ENCODE measurements around the gene TNNT2. TPM values are rescaled to one million over a fixed set of nuclear protein-coding genes. Genes with fewer than 3 reads are reported as not detected.

Gene TNNT2
- total and polyA plus RNA-seq, 2 donors (not counting 1 experiment from before 2014, with no cell fraction given), result 1.4 TPM; not detected in 1

GRCh38 chr1:201346337-201346939, 31.0 kb downstream of the TNNT2 start:
- H3K36me3 ChIP-seq (ENCODE audit: control insufficient read depth, insufficient read depth, low read length), result no peaks in the 10 kb centered on the region
- H3K27me3 ChIP-seq (ENCODE audit: control insufficient read depth, insufficient read depth, low read length), result peaks cover 10% of the 10 kb centered on the region
- no peak overlapping the region for H2AFZ ChIP-seq (ENCODE audit: low read length)
- TF ChIP-seq CTCF (conservative IDR thresholded peaks at IDR 0.05 in 1 of 2, IDR thresholded peaks at IDR 0.05 in 1 of 2; ENCODE audit: low read depth in 1 of 2, low read length in 2 of 2) (peak; percentile 76 to 85), EZH2 (IDR thresholded peaks at IDR 0.05; ENCODE audit: low read length, missing control alignments) (no peak)
- H4K20me1 ChIP-seq (ENCODE audit: control insufficient read depth, extremely low read depth, insufficient read depth, low read length), result no peaks in the 10 kb centered on the region
- no peak overlapping the region for H3K4me2 ChIP-seq (ENCODE audit: extremely low read depth, insufficient read depth, low read length)
- H3K4me1 ChIP-seq (ENCODE audit: control insufficient read depth, extremely low read depth, insufficient read depth, low read length), result no peaks in the 10 kb centered on the region
- no peak overlapping the region for H3K27ac ChIP-seq (ENCODE audit: insufficient read depth, low read length)
- H3K9me3 ChIP-seq (ENCODE audit: control insufficient read depth, insufficient read depth, low read depth, low read length), result no peaks in the 10 kb centered on the region
- no peak overlapping the region for H3K4me3 ChIP-seq (replicated peaks in 1 of 4; ENCODE audit: control extremely low read depth in 1 of 4, insufficient read depth in 1 of 4, low read depth in 3 of 4, low read length in 4 of 4)
- no peak overlapping the region for H3K9ac ChIP-seq (ENCODE audit: insufficient read depth, low read length)
- peak; percentile 49 to 67 for DNase-seq (ENCODE audit: low read depth in 2 of 2)
- no peaks in the 10 kb centered on the region for H3K79me2 ChIP-seq (ENCODE audit: control insufficient read depth, insufficient read depth, low read length)

GRCh38 chr1:201345081-201345355, 32.5 kb downstream of the TNNT2 start:
- H3K4me3 ChIP-seq (replicated peaks in 1 of 4; ENCODE audit: control extremely low read depth in 1 of 4, insufficient read depth in 1 of 4, low read depth in 3 of 4, low read length in 4 of 4), result no peak overlapping the region
- H3K4me2 ChIP-seq (ENCODE audit: extremely low read depth, insufficient read depth, low read length), result no peak overlapping the region
- H3K79me2 ChIP-seq (ENCODE audit: control insufficient read depth, insufficient read depth, low read length), result no peaks in the 10 kb centered on the region
- H3K36me3 ChIP-seq (ENCODE audit: control insufficient read depth, insufficient read depth, low read length), result no peaks in the 10 kb centered on the region
- no peak overlapping the region for H3K27ac ChIP-seq (ENCODE audit: insufficient read depth, low read length)
- no peak for DNase-seq (ENCODE audit: low read depth in 2 of 2)
- H4K20me1 ChIP-seq (ENCODE audit: control insufficient read depth, extremely low read depth, insufficient read depth, low read length), result no peaks in the 10 kb centered on the region
- TF ChIP-seq CTCF (conservative IDR thresholded peaks at IDR 0.05 in 1 of 2, IDR thresholded peaks at IDR 0.05 in 1 of 2; ENCODE audit: low read depth in 1 of 2, low read length in 2 of 2) (no peak), EZH2 (IDR thresholded peaks at IDR 0.05; ENCODE audit: low read length, missing control alignments) (no peak)
- no peak overlapping the region for H2AFZ ChIP-seq (ENCODE audit: low read length)
- H3K9me3 ChIP-seq (ENCODE audit: control insufficient read depth, insufficient read depth, low read depth, low read length), result no peaks in the 10 kb centered on the region
- H3K4me1 ChIP-seq (ENCODE audit: control insufficient read depth, extremely low read depth, insufficient read depth, low read length), result no peaks in the 10 kb centered on the region
- peaks cover 10% of the 10 kb centered on the region for H3K27me3 ChIP-seq (ENCODE audit: control insufficient read depth, insufficient read depth, low read length)
- H3K9ac ChIP-seq (ENCODE audit: insufficient read depth, low read length), result no peak overlapping the region

GRCh38 chr1:201344206-201345080, 33.0 kb downstream of the TNNT2 start:
- no peaks in the 10 kb centered on the region for H4K20me1 ChIP-seq (ENCODE audit: control insufficient read depth, extremely low read depth, insufficient read depth, low read length)
- no peaks in the 10 kb centered on the region for H3K79me2 ChIP-seq (ENCODE audit: control insufficient read depth, insufficient read depth, low read length)
- H3K9ac ChIP-seq (ENCODE audit: insufficient read depth, low read length), result no peak overlapping the region
- peaks cover 10% of the 10 kb centered on the region for H3K27me3 ChIP-seq (ENCODE audit: control insufficient read depth, insufficient read depth, low read length)
- no peak overlapping the region for H2AFZ ChIP-seq (ENCODE audit: low read length)
- H3K4me3 ChIP-seq (replicated peaks in 1 of 4; ENCODE audit: control extremely low read depth in 1 of 4, insufficient read depth in 1 of 4, low read depth in 3 of 4, low read length in 4 of 4), result no peak overlapping the region
- no peak for DNase-seq (ENCODE audit: low read depth in 2 of 2)
- H3K27ac ChIP-seq (ENCODE audit: insufficient read depth, low read length), result no peak overlapping the region
- no peaks in the 10 kb centered on the region for H3K9me3 ChIP-seq (ENCODE audit: control insufficient read depth, insufficient read depth, low read depth, low read length)
- no peaks in the 10 kb centered on the region for H3K4me1 ChIP-seq (ENCODE audit: control insufficient read depth, extremely low read depth, insufficient read depth, low read length)
- H3K36me3 ChIP-seq (ENCODE audit: control insufficient read depth, insufficient read depth, low read length), result no peaks in the 10 kb centered on the region
- TF ChIP-seq EZH2 (IDR thresholded peaks at IDR 0.05; ENCODE audit: low read length, missing control alignments) (no peak), CTCF (conservative IDR thresholded peaks at IDR 0.05 in 1 of 2, IDR thresholded peaks at IDR 0.05 in 1 of 2; ENCODE audit: low read depth in 1 of 2, low read length in 2 of 2) (no peak)
- H3K4me2 ChIP-seq (ENCODE audit: extremely low read depth, insufficient read depth, low read length), result no peak overlapping the region

All from fibroblast of lung (primary cell).